ENCODE data around the gene ADSL.

Gene ADSL

DNA sequence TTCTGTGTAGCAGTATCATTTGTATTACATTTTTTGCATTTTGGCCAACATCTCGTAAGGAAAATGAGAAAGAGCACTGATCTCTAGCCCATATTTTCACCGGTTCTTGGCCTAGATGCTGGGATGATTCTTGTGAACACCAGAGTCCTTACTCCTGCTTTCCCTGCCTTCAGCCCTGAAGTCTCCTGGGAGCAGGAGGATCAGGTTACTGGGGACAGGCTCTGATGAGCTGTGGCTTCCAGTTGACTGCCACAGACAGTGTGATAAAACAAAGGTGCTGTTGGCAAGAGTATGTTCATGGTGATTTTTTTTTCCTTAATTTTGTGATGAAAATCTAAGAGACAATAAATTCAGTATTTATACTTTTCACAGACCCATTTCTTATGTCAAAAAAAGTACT lies 34.2 kb upstream of the ADSL start:
- Histone ChIP-seq H3K27me3 (ENCODE audit: insufficient read depth, low read length, poor library complexity) (no peaks in the 10 kb centered on the region), H4K20me1 (ENCODE audit: insufficient read depth, low read length) (no peaks in the 10 kb centered on the region; the same call in 1 of the 2 replicates), H3K4me1 (ENCODE audit: insufficient read depth, low read length) (no peaks in the 10 kb centered on the region), H3K27ac (ENCODE audit: low read length) (no peak overlapping the region), H3K79me2 (ENCODE audit: insufficient read depth, low read length) (no peaks in the 10 kb centered on the region), H3K36me3 (ENCODE audit: insufficient read depth, low read length) (peaks cover 93% of the 10 kb centered on the region), H3K4me2 (ENCODE audit: insufficient read depth, low read length) (no peak overlapping the region), H3K9me3 (ENCODE audit: insufficient read depth, low read length, severe bottlenecking) (no peaks in the 10 kb centered on the region), H3K9ac (ENCODE audit: low read depth, low read length) (no peak overlapping the region), H2AFZ (ENCODE audit: low read depth, low read length) (no peak overlapping the region), H3K4me3 (ENCODE audit: low read depth in 1 of 2, low read length in 2 of 2) (no peak overlapping the region)
- TF ChIP-seq, protein P1, sequence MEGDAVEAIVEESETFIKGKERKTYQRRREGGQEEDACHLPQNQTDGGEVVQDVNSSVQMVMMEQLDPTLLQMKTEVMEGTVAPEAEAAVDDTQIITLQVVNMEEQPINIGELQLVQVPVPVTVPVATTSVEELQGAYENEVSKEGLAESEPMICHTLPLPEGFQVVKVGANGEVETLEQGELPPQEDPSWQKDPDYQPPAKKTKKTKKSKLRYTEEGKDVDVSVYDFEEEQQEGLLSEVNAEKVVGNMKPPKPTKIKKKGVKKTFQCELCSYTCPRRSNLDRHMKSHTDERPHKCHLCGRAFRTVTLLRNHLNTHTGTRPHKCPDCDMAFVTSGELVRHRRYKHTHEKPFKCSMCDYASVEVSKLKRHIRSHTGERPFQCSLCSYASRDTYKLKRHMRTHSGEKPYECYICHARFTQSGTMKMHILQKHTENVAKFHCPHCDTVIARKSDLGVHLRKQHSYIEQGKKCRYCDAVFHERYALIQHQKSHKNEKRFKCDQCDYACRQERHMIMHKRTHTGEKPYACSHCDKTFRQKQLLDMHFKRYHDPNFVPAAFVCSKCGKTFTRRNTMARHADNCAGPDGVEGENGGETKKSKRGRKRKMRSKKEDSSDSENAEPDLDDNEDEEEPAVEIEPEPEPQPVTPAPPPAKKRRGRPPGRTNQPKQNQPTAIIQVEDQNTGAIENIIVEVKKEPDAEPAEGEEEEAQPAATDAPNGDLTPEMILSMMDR (IDR thresholded peaks at IDR 0.05; ENCODE audit: borderline replicate concordance, extremely low read depth, low read length, poor library complexity, severe bottlenecking) = no peak
- TF ChIP-seq EZH2 (IDR thresholded peaks at IDR 0.05; ENCODE audit: borderline replicate concordance, low read depth, low read length, severe bottlenecking) = no peak
- DNase-seq = no peak
- no peak for ATAC-seq (ENCODE audit: insufficient read depth, low read depth)

DNA sequence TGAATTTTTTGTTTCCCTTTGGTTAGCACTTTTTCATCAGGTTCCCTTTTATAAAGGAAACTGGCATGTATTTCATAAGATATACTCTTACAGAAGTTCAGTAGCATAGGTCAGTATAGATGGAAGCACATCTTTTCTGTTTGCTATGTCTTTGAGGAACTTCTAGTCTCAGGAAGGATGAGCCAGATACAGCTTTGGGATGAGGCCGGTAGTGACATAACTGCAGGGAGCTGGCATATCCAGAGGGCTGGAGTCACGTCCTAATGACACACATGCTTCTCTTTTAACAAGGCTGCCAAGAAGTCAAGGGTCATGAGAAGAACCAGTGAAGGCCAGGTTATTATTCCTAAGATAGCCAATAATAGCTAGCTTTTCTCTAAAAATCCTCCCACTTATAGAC lies 33.3 kb upstream of the ADSL start:
- H3K27me3 ChIP-seq (ENCODE audit: insufficient read depth, low read length, poor library complexity) = no peaks in the 10 kb centered on the region
- ATAC-seq (ENCODE audit: insufficient read depth, low read depth) (no peak), DNase-seq (no peak)
- no peaks in the 10 kb centered on the region for H3K79me2 ChIP-seq (ENCODE audit: insufficient read depth, low read length)
- no peaks in the 10 kb centered on the region for H3K9me3 ChIP-seq (ENCODE audit: insufficient read depth, low read length, severe bottlenecking)
- TF ChIP-seq, protein P1 (IDR thresholded peaks at IDR 0.05; ENCODE audit: borderline replicate concordance, extremely low read depth, low read length, poor library complexity, severe bottlenecking) = no peak
- TF ChIP-seq EZH2 (IDR thresholded peaks at IDR 0.05; ENCODE audit: borderline replicate concordance, low read depth, low read length, severe bottlenecking) = no peak
- H3K9ac ChIP-seq (ENCODE audit: low read depth, low read length) = no peak overlapping the region
- no peak overlapping the region for H3K27ac ChIP-seq (ENCODE audit: low read length)
- no peak overlapping the region for H2AFZ ChIP-seq (ENCODE audit: low read depth, low read length)
- no peak overlapping the region for H3K4me2 ChIP-seq (ENCODE audit: insufficient read depth, low read length)
- no peak overlapping the region for H3K4me3 ChIP-seq (ENCODE audit: low read depth in 1 of 2, low read length in 2 of 2)
- no peaks in the 10 kb centered on the region for H3K4me1 ChIP-seq (ENCODE audit: insufficient read depth, low read length)
- no peaks in the 10 kb centered on the region; the same call in 1 of the 2 replicates for H4K20me1 ChIP-seq (ENCODE audit: insufficient read depth, low read length)
- H3K36me3 ChIP-seq (ENCODE audit: insufficient read depth, low read length) = peaks cover 93% of the 10 kb centered on the region

DNA sequence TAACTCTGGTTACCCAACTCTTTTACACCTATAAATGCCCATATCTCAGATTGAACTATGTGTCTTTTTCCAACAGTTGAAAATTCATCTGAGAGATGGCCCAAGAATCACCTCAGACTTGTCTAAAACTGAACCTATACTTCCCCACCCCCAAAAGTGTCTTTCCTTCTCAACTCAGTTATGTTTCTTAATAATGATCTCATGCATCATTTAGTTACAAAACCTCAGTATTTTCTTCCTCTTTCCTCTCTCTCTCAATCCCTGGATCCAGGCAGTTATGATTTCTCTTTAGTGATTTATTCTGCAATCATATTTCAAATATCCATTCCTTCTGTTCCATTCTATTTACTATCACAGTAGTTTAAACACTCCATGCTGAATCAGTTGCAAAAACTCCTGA lies 32.3 kb upstream of the ADSL start:
- no peak for ATAC-seq (ENCODE audit: insufficient read depth, low read depth)
- no peak for TF ChIP-seq EZH2 (IDR thresholded peaks at IDR 0.05; ENCODE audit: borderline replicate concordance, low read depth, low read length, severe bottlenecking)
- TF ChIP-seq, protein P1 (IDR thresholded peaks at IDR 0.05; ENCODE audit: borderline replicate concordance, extremely low read depth, low read length, poor library complexity, severe bottlenecking) = no peak
- Histone ChIP-seq H3K36me3 (ENCODE audit: insufficient read depth, low read length) (peaks cover 84% of the 10 kb centered on the region), H4K20me1 (ENCODE audit: insufficient read depth, low read length) (no peaks in the 10 kb centered on the region), H3K9ac (ENCODE audit: low read depth, low read length) (no peak overlapping the region), H3K4me2 (ENCODE audit: insufficient read depth, low read length) (no peak overlapping the region), H3K4me3 (ENCODE audit: low read depth in 1 of 2, low read length in 2 of 2) (no peak overlapping the region), H3K9me3 (ENCODE audit: insufficient read depth, low read length, severe bottlenecking) (no peaks in the 10 kb centered on the region), H3K4me1 (ENCODE audit: insufficient read depth, low read length) (no peaks in the 10 kb centered on the region), H3K27ac (ENCODE audit: low read length) (no peak overlapping the region), H3K79me2 (ENCODE audit: insufficient read depth, low read length) (no peaks in the 10 kb centered on the region), H2AFZ (ENCODE audit: low read depth, low read length) (no peak overlapping the region), H3K27me3 (ENCODE audit: insufficient read depth, low read length, poor library complexity) (no peaks in the 10 kb centered on the region)
- DNase-seq = no peak

DNA sequence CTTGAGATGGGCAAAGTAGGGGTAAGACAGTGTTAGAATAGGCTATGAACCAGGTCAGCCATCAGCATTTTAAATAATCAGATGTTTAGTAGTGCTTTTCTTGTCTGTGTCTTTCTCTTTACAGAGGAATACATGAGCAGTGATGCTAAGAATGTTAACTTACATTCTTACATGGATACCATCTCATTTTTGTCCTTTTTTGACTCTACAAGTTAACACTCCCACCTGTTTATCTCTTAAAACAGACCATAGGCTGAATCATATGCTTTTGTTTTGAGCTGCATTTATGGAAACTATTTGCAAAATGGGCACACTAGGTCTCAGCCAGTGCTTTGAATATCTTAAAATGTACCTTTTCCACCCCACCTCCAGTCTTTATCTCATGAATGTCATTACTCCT lies 25.6 kb upstream of the ADSL start:
- Histone ChIP-seq H3K4me3 (ENCODE audit: low read depth in 1 of 2, low read length in 2 of 2) (no peak overlapping the region), H3K27ac (ENCODE audit: low read length) (no peak overlapping the region), H3K9ac (ENCODE audit: low read depth, low read length) (no peak overlapping the region), H3K9me3 (ENCODE audit: insufficient read depth, low read length, severe bottlenecking) (no peaks in the 10 kb centered on the region), H3K79me2 (ENCODE audit: insufficient read depth, low read length) (no peaks in the 10 kb centered on the region), H4K20me1 (ENCODE audit: insufficient read depth, low read length) (no peaks in the 10 kb centered on the region), H3K27me3 (ENCODE audit: insufficient read depth, low read length, poor library complexity) (no peaks in the 10 kb centered on the region), H3K4me1 (ENCODE audit: insufficient read depth, low read length) (no peaks in the 10 kb centered on the region), H3K4me2 (ENCODE audit: insufficient read depth, low read length) (no peak overlapping the region), H2AFZ (ENCODE audit: low read depth, low read length) (no peak overlapping the region), H3K36me3 (ENCODE audit: insufficient read depth, low read length) (peaks cover 80% of the 10 kb centered on the region)
- no peak for TF ChIP-seq EZH2 (IDR thresholded peaks at IDR 0.05; ENCODE audit: borderline replicate concordance, low read depth, low read length, severe bottlenecking)
- TF ChIP-seq, protein P1 (IDR thresholded peaks at IDR 0.05; ENCODE audit: borderline replicate concordance, extremely low read depth, low read length, poor library complexity, severe bottlenecking) = no peak
- no peak for DNase-seq
- ATAC-seq (ENCODE audit: insufficient read depth, low read depth) = no peak

All from DND-41 (cell line).